Astrocyte (in vitro differentiated cells and primary cell): ENCODE results near the gene HSPB7. TPM values are rescaled to one million over a fixed set of nuclear protein-coding genes. Genes with fewer than 3 reads are reported as not detected.

ENCODE experiments used
- DNase-seq: peaks from one replicate; pipeline ENCODE4 v3.0.0-alpha.2; 2010; ENCODE audit warnings: low read depth
- FAIRE-seq: peaks from 2 replicates; lab custom pipeline; 2011; peaks lifted over from hg19 to GRCh38; lab: Jason Lieb, UNC
- H2AFZ ChIP-seq: 2 replicates; pipeline ENCODE4 v1.6.0; 2012; ENCODE audit warnings: low read depth, low read length, inconsistent platforms
- H3K27ac ChIP-seq: 2 replicates; pipeline ENCODE4 v1.5.1; 2011; ENCODE audit warnings: low read depth, low read length, inconsistent platforms
- H3K27me3 ChIP-seq: 2 replicates; pipeline ENCODE4 v1.6.0; 2011; ENCODE audit warnings: low read length, inconsistent platforms; ENCODE audit not compliant: insufficient read depth
- H3K36me3 ChIP-seq: 2 replicates; pipeline ENCODE4 v1.5.1; 2011; ENCODE audit warnings: low read length, inconsistent platforms; ENCODE audit not compliant: insufficient read depth
- H3K4me1 ChIP-seq: 2 replicates; pipeline ENCODE4 v1.5.1; 2011; ENCODE audit warnings: low read length, inconsistent platforms; ENCODE audit not compliant: insufficient read depth
- H3K4me2 ChIP-seq: 2 replicates; pipeline ENCODE4 v1.6.0; 2012; ENCODE audit warnings: low read length, inconsistent platforms
- H3K4me3 ChIP-seq: 2 replicates; pipeline ENCODE4 v1.5.1; 2011; ENCODE audit warnings: low read depth, mild to moderate bottlenecking, low read length, inconsistent platforms; ENCODE audit not compliant: insufficient read depth
- H3K79me2 ChIP-seq: 2 replicates; pipeline ENCODE4 v1.6.0; 2012; ENCODE audit warnings: mild to moderate bottlenecking, low read length, inconsistent platforms; ENCODE audit not compliant: insufficient read depth
- H3K9ac ChIP-seq: 2 replicates; pipeline ENCODE4 v1.6.0; 2012; ENCODE audit warnings: mild to moderate bottlenecking, low read length, inconsistent platforms
- H3K9me3 ChIP-seq: 2 replicates; pipeline ENCODE4 v1.5.1; 2012; ENCODE audit warnings: low read depth, mild to moderate bottlenecking, low read length, inconsistent platforms; ENCODE audit not compliant: insufficient read depth
- H4K20me1 ChIP-seq: 2 replicates; pipeline ENCODE4 v1.6.0; 2012; ENCODE audit warnings: low read length, inconsistent platforms; ENCODE audit not compliant: insufficient read depth
- H3K27ac Mint-ChIP-seq: one replicate; pipeline ENCODE4 v1.8.0; 2021; ENCODE audit warnings: mild to moderate bottlenecking, mixed read lengths; ENCODE audit not compliant: unreplicated experiment
- H3K27me3 Mint-ChIP-seq: one replicate; pipeline ENCODE4 v1.8.0; 2021; ENCODE audit warnings: low read depth, mixed read lengths; ENCODE audit not compliant: unreplicated experiment
- H3K36me3 Mint-ChIP-seq: one replicate; pipeline ENCODE4 v1.8.0; 2021; ENCODE audit warnings: low read depth, mixed read lengths; ENCODE audit not compliant: unreplicated experiment
- H3K4me1 Mint-ChIP-seq: one replicate; pipeline ENCODE4 v1.8.0; 2021; ENCODE audit warnings: low read depth, mixed read lengths; ENCODE audit not compliant: unreplicated experiment
- H3K4me3 Mint-ChIP-seq: one replicate; pipeline ENCODE4 v1.8.0; 2021; ENCODE audit warnings: mild to moderate bottlenecking, moderate library complexity, mixed read lengths; ENCODE audit not compliant: unreplicated experiment
- H3K9me3 Mint-ChIP-seq: one replicate; pipeline ENCODE4 v1.8.0; 2021; ENCODE audit warnings: mild to moderate bottlenecking, mixed read lengths; ENCODE audit not compliant: unreplicated experiment
- EZH2 ChIP-seq: IDR thresholded peaks from 2 replicates; pipeline ENCODE4 v1.6.1; 2012; ENCODE audit warnings: mild to moderate bottlenecking, low read length, inconsistent platforms; ENCODE audit not compliant: insufficient read depth
- total RNA-seq: library from RNA; stranded (reverse); gene quantifications from 2 replicates; pipeline ENCODE4 v1.2.1, GENCODE V29; 2021
- TF ChIP-seq, protein P1 (sequence below): IDR thresholded peaks from 2 replicates; pipeline ENCODE4 v1.5.1; 2011; ENCODE audit warnings: low read depth, mild to moderate bottlenecking, inconsistent platforms, low read length, moderate library complexity; ENCODE audit not compliant: insufficient read depth

The HSPB7 gene
- total RNA-seq, 1 donor from 2014 or later, result 0.45 TPM

DNA sequence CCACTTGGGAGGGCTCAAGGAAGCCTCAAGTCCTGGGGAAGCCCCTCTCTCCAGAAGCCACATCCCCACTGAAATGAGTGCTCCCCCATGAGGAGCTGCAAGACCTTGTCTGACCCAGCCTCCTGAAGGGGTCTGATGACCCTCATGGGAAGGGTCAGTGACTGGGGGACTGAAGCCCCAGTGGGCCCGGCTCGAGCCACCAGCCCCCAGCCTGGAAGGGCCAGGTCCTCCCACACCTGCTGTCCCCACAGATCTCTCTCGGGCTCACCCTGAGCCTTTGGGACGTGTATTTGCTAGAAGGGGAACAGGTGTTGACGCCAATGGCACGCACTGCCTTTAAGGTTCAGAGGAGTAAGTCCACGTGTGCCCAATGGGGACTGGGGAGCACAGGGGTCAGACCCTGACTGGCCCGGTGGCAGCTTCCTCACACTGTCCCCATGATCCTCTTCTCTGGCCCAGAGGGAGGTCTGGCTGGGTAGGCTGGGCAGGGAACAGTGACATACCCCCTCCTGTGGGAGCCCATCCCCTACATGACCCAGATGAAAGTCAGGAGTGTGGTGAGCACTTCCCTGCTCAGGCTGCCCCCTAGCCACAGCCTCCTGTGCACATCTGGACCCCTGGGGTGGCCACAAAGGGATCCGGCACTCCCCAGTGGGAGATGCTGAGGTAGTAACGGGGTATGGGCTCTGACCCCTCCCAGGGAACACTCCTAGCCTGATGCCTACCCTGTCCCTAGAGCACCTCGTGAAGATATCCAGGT lies 26.2 kb downstream of the HSPB7 start:
- Histone ChIP-seq H2AFZ (no peak overlapping the region), H3K79me2 (no peaks in the 10 kb centered on the region), H3K9ac (no peak overlapping the region), H3K9me3 (no peaks in the 10 kb centered on the region), H3K4me3 (no peak overlapping the region), H3K27me3 (no peaks in the 10 kb centered on the region), H3K4me2 (no peak overlapping the region), H3K27ac (no peak overlapping the region), H4K20me1 (no peaks in the 10 kb centered on the region), H3K4me1 (no peaks in the 10 kb centered on the region), H3K36me3 (no peaks in the 10 kb centered on the region)
- Mint-ChIP-seq H3K36me3 (no peaks in the 10 kb centered on the region), H3K9me3 (peaks cover 2% of the 10 kb centered on the region), H3K27ac (no peak overlapping the region), H3K27me3 (peaks cover 20% of the 10 kb centered on the region), H3K4me3 (no peak overlapping the region), H3K4me1 (no peaks in the 10 kb centered on the region)
- FAIRE-seq (no peak), DNase-seq (no peak)
- TF ChIP-seq EZH2, result no peak
- TF ChIP-seq, protein P1, sequence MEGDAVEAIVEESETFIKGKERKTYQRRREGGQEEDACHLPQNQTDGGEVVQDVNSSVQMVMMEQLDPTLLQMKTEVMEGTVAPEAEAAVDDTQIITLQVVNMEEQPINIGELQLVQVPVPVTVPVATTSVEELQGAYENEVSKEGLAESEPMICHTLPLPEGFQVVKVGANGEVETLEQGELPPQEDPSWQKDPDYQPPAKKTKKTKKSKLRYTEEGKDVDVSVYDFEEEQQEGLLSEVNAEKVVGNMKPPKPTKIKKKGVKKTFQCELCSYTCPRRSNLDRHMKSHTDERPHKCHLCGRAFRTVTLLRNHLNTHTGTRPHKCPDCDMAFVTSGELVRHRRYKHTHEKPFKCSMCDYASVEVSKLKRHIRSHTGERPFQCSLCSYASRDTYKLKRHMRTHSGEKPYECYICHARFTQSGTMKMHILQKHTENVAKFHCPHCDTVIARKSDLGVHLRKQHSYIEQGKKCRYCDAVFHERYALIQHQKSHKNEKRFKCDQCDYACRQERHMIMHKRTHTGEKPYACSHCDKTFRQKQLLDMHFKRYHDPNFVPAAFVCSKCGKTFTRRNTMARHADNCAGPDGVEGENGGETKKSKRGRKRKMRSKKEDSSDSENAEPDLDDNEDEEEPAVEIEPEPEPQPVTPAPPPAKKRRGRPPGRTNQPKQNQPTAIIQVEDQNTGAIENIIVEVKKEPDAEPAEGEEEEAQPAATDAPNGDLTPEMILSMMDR, result no peak

GRCh38 chr1:15989776-15990175 lies 28.1 kb downstream of the HSPB7 start:
- TF ChIP-seq, protein P1, result no peak
- TF ChIP-seq EZH2, result no peak
- H3K9me3 Mint-ChIP-seq, result peaks cover 2% of the 10 kb centered on the region
- Histone ChIP-seq H2AFZ (no peak overlapping the region), H3K4me3 (no peak overlapping the region), H3K9ac (no peak overlapping the region), H3K4me1 (no peaks in the 10 kb centered on the region), H3K4me2 (no peak overlapping the region), H3K9me3 (no peaks in the 10 kb centered on the region), H3K27ac (no peak overlapping the region), H4K20me1 (no peaks in the 10 kb centered on the region), H3K79me2 (no peaks in the 10 kb centered on the region), H3K27me3 (no peaks in the 10 kb centered on the region), H3K36me3 (no peaks in the 10 kb centered on the region)
- H3K27ac Mint-ChIP-seq, result no peak overlapping the region
- DNase-seq, result no peak
- no peaks in the 10 kb centered on the region for H3K36me3 Mint-ChIP-seq
- no peak overlapping the region for H3K4me3 Mint-ChIP-seq
- peaks cover 20% of the 10 kb centered on the region for H3K27me3 Mint-ChIP-seq
- H3K4me1 Mint-ChIP-seq, result no peaks in the 10 kb centered on the region
- FAIRE-seq, result no peak
